ENCODE measurements around the gene COG5.
A peak's percentile ranks its signal among the peaks of the same experiment; 100 is the strongest.

Gene COG5

DNA sequence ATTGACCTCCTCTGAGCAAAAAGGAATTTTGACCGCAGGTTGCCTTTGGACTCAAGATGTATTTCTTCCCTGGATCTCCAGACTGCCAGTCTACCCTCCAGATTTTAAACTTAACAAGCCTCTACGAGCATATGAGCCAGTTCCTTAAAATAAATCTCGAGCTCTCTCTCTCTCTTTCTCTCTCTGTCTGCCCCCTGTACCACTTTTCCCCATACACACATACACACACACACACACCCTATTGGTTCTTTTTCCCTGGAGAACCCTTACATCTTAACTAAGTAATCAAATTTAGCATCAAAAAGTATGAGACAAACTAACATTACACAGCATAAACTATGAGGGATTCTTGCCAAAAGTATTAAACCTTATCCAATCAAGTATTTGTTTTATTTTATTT lies 27.7 kb upstream of the COG5 start:
- Mint-ChIP-seq H3K36me3 (ENCODE audit: low read depth) (peaks cover 18% of the 10 kb centered on the region), H3K27ac (no peak overlapping the region), H3K4me3 (no peak overlapping the region), H3K4me1 (ENCODE audit: low read depth) (no peaks in the 10 kb centered on the region), H3K27me3 (no peaks in the 10 kb centered on the region), H3K9me3 (no peaks in the 10 kb centered on the region)

DNA sequence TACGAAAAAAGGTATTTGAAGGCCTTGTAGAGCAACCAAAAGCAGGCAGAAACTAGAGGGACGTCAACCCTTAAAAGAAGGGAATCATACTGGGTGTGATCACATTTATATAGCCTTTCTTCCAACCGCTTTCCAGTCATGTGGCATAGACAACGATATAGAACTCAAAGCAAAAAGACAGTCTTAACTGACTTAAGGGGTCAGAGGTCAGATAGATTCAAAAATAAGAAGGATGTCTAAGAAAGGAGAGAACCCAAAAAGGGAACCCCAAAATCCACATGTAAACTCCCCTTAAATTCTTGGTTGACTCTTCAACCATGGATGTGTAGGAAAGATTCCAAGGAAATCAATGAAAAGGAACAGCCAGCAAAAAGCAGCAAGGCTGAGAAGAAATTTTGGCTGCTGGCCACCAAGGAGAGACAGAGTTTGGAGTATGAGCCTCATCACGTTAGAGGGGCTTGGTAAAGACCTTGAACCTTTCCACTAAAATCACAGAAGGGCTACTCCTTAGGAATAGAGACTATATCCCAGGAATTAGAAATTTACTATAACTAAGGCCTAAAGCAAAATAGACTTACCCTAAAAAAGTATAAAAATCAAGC lies 24.9 kb upstream of the COG5 start:
- no peak overlapping the region for H3K27ac Mint-ChIP-seq
- no peaks in the 10 kb centered on the region for H3K9me3 Mint-ChIP-seq
- H3K36me3 Mint-ChIP-seq (ENCODE audit: low read depth): peaks cover 31% of the 10 kb centered on the region
- H3K27me3 Mint-ChIP-seq: no peaks in the 10 kb centered on the region
- H3K4me3 Mint-ChIP-seq: no peak overlapping the region
- H3K4me1 Mint-ChIP-seq (ENCODE audit: low read depth): no peaks in the 10 kb centered on the region

DNA sequence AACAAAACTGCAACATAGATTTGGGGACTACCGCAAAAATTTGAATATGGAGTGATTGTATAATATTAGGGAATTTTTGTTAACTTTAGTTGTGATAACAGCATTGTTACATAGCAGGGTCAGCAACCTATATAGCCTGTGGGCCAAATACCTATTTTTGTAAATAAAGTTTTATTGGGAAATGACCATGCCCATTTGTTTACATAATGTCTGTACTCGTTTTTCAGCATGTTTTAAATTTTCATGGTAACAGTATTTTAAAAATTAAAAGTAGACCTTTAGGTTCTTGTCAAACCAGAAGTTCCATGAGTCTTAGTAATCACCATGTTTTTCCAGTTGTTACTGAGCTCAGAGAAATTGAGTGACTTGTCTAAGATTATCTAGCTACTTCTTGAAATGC lies 21.0 kb upstream of the COG5 start:
- H3K36me3 Mint-ChIP-seq (ENCODE audit: low read depth): peaks cover 35% of the 10 kb centered on the region
- no peaks in the 10 kb centered on the region for H3K9me3 Mint-ChIP-seq
- H3K27ac Mint-ChIP-seq: no peak overlapping the region
- no peaks in the 10 kb centered on the region for H3K27me3 Mint-ChIP-seq
- H3K4me1 Mint-ChIP-seq (ENCODE audit: low read depth): peaks cover 20% of the 10 kb centered on the region
- no peak overlapping the region for H3K4me3 Mint-ChIP-seq

DNA sequence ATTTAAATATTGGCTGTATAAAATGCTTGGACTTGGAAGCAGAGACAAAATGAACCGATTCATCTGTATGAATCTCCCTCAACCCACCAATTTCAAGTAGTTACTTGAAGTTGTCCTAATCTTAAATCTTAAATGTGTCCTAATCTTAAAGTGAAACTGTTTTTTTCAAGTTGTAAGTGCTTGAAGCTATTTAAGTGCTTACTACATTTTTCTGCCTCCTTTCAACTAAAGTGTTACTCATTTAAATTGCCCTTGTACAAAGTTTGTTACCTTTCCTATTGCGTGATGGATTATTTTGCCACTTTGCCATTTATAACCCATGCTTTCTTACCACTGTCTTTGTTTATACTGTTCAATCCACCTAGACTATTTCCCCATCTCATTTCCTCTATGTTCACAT lies 19.2 kb upstream of the COG5 start:
- Mint-ChIP-seq H3K27me3 (no peaks in the 10 kb centered on the region), H3K27ac (no peak overlapping the region), H3K9me3 (no peaks in the 10 kb centered on the region), H3K36me3 (ENCODE audit: low read depth) (peaks cover 31% of the 10 kb centered on the region), H3K4me1 (ENCODE audit: low read depth) (peaks cover 24% of the 10 kb centered on the region), H3K4me3 (no peak overlapping the region)

DNA sequence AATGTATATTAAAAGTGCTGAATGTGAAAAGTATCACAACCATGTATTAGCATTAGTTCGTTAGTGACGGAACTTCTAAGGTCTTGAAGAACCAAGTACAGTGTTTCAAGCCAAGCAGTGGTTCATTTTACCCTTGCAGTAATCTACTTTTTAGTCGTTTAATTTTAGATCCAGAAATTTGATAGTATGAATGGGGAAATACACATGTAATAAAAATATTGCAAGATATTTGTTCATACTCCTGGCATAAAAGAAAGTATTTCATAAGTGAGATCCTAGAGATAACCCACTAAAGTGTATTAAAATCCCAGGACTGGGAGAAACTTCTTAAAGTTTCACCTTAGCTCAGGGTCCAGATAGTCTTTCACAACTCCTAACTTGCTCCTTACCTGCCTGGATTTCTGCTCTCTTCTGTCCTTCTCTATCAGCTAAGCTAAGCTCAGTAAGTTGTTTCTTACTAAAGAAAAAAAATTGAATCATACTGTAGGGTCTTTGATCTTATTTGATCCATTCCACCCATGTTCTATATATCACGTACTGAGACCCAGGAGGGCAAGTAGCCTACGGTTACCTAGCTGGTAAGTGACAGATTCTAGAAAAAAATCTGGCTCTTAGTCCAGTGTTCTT lies 17.8 kb upstream of the COG5 start:
- peak overlapping the region; percentile 92 for H3K4me3 Mint-ChIP-seq
- H3K9me3 Mint-ChIP-seq: no peaks in the 10 kb centered on the region
- H3K27me3 Mint-ChIP-seq: no peaks in the 10 kb centered on the region
- H3K36me3 Mint-ChIP-seq (ENCODE audit: low read depth): peaks cover 27% of the 10 kb centered on the region
- H3K27ac Mint-ChIP-seq: no peak overlapping the region
- H3K4me1 Mint-ChIP-seq (ENCODE audit: low read depth): peaks cover 24% of the 10 kb centered on the region

DNA sequence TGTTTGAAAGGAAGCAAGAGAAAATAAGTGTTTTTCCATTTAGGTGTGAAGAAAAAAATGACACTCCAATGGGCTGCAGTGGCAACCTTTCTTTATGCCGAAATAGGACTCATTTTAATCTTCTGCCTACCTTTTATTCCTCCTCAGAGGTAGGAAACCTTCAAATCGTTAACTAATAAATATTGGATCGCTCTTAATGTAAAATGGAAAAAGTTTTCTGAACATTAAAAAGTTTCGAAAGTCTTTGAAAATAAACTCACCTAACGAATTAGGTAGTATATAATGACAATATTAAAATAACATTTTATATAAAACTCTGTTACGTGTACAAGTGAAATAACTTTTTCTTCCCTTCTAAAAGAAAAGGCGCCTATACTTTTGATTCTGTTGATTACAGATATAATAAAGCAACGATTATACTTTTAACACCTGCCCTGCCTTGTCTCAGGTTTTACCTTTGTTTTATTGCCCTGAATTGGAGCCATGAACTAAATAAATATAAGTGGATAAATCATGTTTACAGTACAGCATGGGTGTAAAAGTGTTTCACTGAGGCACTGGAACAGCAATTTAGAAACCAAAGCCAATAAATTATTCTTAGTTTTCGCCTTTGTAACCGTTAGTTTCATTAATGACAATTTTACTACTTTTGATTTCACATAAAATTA lies 17.1 kb upstream of the COG5 start:
- H3K4me3 Mint-ChIP-seq: peak overlapping the region; percentile 92
- H3K9me3 Mint-ChIP-seq: no peaks in the 10 kb centered on the region
- peaks cover 21% of the 10 kb centered on the region for H3K36me3 Mint-ChIP-seq (ENCODE audit: low read depth)
- no peaks in the 10 kb centered on the region for H3K27me3 Mint-ChIP-seq
- H3K27ac Mint-ChIP-seq: peak overlapping the region; percentile 49
- H3K4me1 Mint-ChIP-seq (ENCODE audit: low read depth): peaks cover 24% of the 10 kb centered on the region

DNA sequence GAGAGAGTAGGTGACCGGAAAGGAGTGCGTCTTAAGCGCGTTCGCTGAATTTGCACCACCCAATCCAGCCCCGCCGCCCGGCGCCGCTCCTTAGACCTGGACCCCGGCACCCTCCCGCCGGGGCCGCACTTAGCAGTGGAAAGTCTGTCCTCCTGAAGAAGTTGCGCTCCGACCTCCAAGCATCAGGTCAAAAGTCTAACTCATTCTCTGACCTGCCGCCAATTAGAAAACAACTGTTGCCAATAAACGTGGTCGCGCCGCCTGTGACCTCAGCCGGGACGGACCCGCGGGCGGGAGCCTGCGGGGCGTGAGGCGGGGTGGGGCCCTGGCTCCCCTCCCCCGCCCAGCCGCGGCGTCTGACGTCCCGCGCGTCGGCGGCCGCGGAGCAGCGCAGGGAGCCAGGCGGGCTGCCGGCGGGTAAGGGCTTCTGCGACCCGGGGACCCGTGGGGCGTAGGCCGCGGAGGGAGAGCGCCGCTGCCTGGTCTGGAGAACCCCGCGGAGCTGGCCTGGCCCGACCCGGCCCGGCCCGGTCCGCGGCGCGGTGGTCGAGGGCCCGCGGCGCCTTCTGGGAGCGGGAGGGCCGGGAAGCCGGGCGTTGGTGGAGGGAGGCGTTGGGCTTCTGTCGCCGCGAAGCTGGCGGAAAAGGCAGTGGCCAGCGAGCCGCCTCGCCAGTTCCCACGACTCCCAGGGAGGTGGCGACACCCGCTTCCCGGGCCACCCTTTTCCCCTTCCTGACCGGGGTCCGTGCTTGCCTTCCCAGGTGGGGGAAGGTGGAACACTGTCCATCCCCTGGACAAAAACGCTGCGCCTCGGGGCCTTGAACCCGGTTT lies 16.4 kb upstream of the COG5 start, which contains the start of gene BCAP29:
Gene BCAP29 (plus strand): TSS at position 362 of the 831 bp plus-strand sequence. CDS start 527 bp downstream, outside the sequence.
- peak within 1 kb of the TSS; percentile 87 for H3K27ac Mint-ChIP-seq
- H3K4me1 Mint-ChIP-seq (ENCODE audit: low read depth): peaks cover 24% of the 10 kb centered on the region

DNA sequence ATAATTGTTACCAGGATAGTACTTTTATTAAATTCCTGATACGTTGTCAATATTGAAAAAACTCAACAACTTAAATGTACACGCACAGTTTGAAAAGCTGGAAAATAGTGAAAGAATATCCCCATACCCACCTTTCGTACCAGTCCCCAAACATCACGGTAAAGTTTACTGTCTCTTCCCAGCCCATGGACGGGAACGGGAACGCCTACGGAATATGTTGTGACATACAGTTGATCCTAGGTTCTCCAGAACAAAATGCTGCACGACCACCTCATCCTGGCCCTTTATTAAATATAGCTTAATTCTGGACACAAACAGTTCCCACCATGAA lies 15.8 kb upstream of the COG5 start:
- peak overlapping the region; percentile 92 for H3K4me3 Mint-ChIP-seq
- no peaks in the 10 kb centered on the region for H3K27me3 Mint-ChIP-seq
- peaks cover 24% of the 10 kb centered on the region for H3K4me1 Mint-ChIP-seq (ENCODE audit: low read depth)
- peak overlapping the region; percentile 87 for H3K27ac Mint-ChIP-seq
- no peaks in the 10 kb centered on the region for H3K9me3 Mint-ChIP-seq
- H3K36me3 Mint-ChIP-seq (ENCODE audit: low read depth): peaks cover 13% of the 10 kb centered on the region

More for the DNA sequence above, 16.4 kb upstream of the COG5 start, which contains the start of gene BCAP29:
- peak within 1 kb of the TSS; percentile 92 for H3K4me3 Mint-ChIP-seq
- no peaks in the 10 kb centered on the region for H3K27me3 Mint-ChIP-seq
- peaks cover 15% of the 10 kb centered on the region for H3K36me3 Mint-ChIP-seq (ENCODE audit: low read depth)
- H3K9me3 Mint-ChIP-seq: no peaks in the 10 kb centered on the region

DNA sequence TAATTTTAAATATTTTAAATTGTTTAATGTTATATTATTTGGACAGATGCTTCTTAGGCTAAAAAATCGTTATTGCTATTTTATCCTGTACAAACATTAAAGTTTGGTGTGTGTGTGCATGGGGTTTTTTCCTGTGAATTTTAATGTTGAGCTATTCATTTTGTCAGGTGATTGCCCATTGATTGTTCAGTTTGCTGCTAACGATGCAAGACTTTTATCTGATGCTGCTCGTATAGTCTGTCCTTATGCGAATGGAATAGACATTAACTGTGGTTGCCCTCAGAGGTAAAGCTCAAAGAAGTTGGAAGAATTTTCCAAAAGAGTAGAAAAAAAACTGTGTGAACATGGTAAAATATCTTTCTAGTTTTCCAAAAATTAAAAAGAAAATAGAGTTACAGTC lies 9.8 kb upstream of the COG5 start:
- peaks cover 31% of the 10 kb centered on the region for H3K36me3 Mint-ChIP-seq (ENCODE audit: low read depth)
- H3K27ac Mint-ChIP-seq: no peak overlapping the region
- no peaks in the 10 kb centered on the region for H3K4me1 Mint-ChIP-seq (ENCODE audit: low read depth)
- H3K4me3 Mint-ChIP-seq: no peak overlapping the region
- H3K9me3 Mint-ChIP-seq: no peaks in the 10 kb centered on the region
- H3K27me3 Mint-ChIP-seq: no peaks in the 10 kb centered on the region

DNA sequence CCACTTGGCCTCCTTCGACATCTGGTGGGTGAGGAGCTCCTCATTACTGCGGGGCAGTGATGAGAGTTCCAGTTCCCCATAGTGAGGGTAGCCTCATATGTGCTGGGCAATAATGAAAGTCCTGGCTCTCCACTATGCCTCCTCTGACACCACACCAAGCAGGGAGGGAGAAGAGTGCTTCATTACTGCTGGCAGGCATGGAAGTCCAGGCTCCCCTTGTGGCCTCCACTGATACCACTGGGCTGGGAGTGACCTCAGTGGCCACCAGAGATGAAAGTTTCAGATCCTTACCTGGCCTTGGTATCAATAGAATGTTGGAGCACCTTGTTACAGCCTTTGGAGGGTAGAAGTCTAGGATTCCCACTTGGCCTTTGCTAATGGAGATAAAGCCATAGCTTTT lies 6.6 kb upstream of the COG5 start:
- H3K4me1 Mint-ChIP-seq (ENCODE audit: low read depth): peaks cover 4% of the 10 kb centered on the region
- no peaks in the 10 kb centered on the region for H3K27me3 Mint-ChIP-seq
- no peak overlapping the region for H3K27ac Mint-ChIP-seq
- no peak overlapping the region for H3K4me3 Mint-ChIP-seq
- H3K36me3 Mint-ChIP-seq (ENCODE audit: low read depth): peaks cover 42% of the 10 kb centered on the region
- no peaks in the 10 kb centered on the region for H3K9me3 Mint-ChIP-seq

DNA sequence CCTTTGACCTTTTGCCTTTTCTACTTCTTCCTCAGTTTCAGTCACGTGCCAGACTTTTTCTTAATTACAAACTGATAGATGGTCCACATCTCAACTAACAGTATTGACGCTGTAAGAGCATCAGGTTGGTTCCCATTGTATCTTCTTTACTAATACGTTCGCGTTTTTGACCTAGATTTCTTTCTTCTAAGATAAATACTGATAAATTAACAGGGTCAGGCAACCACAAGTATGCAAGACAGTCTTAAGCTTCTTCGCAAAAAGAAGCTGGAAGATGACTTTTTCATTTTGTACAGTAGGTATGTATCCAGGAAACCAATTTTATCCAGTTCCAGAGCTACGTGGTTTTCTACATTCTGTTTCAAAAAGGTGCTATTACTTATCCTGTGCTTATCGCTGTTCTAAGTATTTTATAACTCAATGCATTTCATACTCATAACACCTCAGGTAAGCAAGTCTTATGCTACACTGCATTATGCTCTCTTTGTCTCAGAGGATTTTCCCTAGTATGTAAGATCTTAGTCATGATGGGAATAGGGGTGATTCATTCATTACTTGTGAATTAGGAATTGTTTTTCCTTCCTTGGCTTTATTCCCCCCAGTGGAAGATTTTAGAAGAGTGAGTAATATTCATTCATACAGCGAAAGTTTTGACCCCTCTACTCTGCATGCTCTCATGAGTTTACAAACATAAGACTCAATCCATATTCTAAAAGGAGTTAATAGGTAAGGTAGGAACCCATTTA lies 1.0 kb upstream of the COG5 start:
- Mint-ChIP-seq H3K4me3 (peak overlapping the region; percentile 87), H3K27ac (peak overlapping the region; percentile 88), H3K4me1 (ENCODE audit: low read depth) (peaks cover 51% of the 10 kb centered on the region), H3K27me3 (no peaks in the 10 kb centered on the region), H3K36me3 (ENCODE audit: low read depth) (peaks cover 19% of the 10 kb centered on the region), H3K9me3 (no peaks in the 10 kb centered on the region)

DNA sequence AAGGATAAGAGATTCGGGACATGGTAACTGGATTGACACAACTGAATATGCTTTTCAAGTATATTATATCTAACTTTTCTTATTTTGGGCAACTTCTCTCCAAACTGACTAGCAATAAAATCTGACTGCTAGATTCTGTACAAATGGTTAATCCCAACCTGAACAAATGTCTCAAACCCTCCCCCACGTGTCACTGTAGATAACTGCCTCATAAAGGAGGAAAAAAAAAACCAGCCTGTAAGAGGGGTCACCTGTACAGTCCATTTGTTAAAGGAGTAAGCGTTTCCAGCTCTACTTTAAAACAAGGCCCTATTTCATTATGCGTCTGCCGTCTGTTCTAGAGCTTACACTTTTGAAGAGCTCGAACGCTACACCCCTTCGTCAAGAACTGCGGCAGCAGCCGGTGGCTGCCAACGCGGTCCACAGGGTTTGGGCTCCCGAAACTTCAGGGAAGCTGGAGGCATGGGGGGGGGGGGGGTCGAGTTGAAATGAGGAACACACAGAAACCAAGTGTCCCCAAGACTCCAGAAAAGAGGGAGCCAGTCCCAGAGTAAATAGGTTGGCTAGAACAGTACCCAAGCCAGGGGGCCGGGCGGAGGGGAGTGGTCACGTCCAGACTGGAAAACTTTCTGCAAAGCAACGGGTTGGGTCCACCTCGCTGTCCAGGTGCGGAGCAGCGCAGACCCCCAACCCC lies 492 bp downstream of the COG5 start:
- Mint-ChIP-seq H3K27me3 (no peaks in the 10 kb centered on the region), H3K36me3 (ENCODE audit: low read depth) (peaks cover 11% of the 10 kb centered on the region), H3K4me3 (peak overlapping the region; percentile 87), H3K27ac (peak overlapping the region; percentile 88), H3K9me3 (no peaks in the 10 kb centered on the region), H3K4me1 (ENCODE audit: low read depth) (peaks cover 60% of the 10 kb centered on the region)

DNA sequence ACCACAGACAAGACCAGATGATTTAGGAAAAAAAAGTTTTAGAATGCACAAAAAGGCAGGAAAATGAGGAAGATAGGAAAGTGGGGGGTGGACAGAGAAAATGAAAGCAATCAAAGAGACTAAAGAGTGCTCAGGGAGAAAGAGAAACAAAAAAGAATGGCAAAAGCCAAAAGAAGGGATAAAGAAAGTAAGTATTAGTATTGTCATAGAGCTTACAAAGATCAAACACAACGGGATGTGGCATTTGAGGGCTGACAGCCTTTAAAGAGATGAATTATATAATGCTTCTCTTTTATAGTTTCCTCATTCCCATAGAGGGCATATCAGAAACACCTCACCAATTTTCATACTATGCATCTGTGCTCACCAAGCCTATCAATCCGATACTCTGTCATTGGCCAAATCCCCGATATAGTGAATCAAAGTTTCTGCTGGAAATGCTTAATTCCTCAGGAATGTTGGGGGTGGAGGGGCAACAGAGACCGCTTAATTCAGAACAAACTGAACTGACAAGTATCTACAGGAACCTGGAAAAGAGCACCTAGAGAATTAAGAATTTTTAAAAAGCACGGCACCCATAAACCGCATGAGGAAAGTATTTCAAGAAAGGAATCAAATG lies 2.7 kb downstream of the COG5 start:
- H3K27me3 Mint-ChIP-seq: no peaks in the 10 kb centered on the region
- H3K9me3 Mint-ChIP-seq: no peaks in the 10 kb centered on the region
- peaks cover 16% of the 10 kb centered on the region for H3K36me3 Mint-ChIP-seq (ENCODE audit: low read depth)
- peak overlapping the region; percentile 52 for H3K27ac Mint-ChIP-seq
- H3K4me1 Mint-ChIP-seq (ENCODE audit: low read depth): peaks cover 58% of the 10 kb centered on the region
- peak overlapping the region; percentile 87 for H3K4me3 Mint-ChIP-seq

DNA sequence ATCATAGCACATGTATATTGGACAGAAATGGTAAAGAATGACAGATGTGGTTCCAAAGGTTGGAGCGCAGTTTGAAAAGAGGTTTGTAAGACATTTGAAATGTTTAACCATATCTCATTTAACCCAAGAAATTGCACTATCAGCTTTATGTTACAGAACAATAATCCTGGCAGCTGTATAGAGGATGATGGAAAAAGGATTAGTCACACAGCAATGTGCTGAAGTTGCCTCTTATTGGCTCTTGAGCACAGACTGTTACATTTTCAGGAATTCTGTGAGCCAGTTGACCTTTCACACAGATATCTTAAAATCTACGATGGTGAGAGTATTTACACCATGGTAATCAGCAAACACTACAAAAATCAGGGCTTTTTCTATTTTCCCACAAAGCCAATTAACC lies 3.9 kb downstream of the COG5 start:
- H3K4me3 Mint-ChIP-seq: no peak overlapping the region
- no peaks in the 10 kb centered on the region for H3K9me3 Mint-ChIP-seq
- no peak overlapping the region for H3K27ac Mint-ChIP-seq
- H3K27me3 Mint-ChIP-seq: no peaks in the 10 kb centered on the region
- peaks cover 52% of the 10 kb centered on the region for H3K4me1 Mint-ChIP-seq (ENCODE audit: low read depth)
- peaks cover 24% of the 10 kb centered on the region for H3K36me3 Mint-ChIP-seq (ENCODE audit: low read depth)
